ENCODE results near the gene TSPEAR.

- TF ChIP-seq POLR2A (IDR thresholded peaks at IDR 0.05; ENCODE audit: low read depth, low read length) (no peak), POLR2AphosphoS5 (IDR thresholded peaks at IDR 0.05; ENCODE audit: low read depth, low read length) (no peak), POU2F2 (IDR thresholded peaks at IDR 0.05; ENCODE audit: low read depth, low read length) (no peak), TAF1 (IDR thresholded peaks at IDR 0.05; ENCODE audit: low read depth, low read length) (no peak)
These were observed 29.4 kb downstream of the TSPEAR start, which contains the start of gene KRTAP12-1 for GRCh38 chr21:44681861-44682579.
